OCI-LY3 (cell line): Measurements from ENCODE around the gene CSRNP3.

Experiments used
- EZH2phosphoT487 ChIP-seq: fragments of 200-600 bp; shearing (Covaris generic); IDR thresholded peaks from 2 replicates; pipeline ENCODE4 v1.6.1; 2018; ENCODE audit warnings: antibody characterized with exemption, mixed run types, low read depth
- TF ChIP-seq, protein P1 (sequence below): fragments of 200-600, 300-600 bp; sonication (generic); IDR thresholded peaks from 2 replicates; pipeline ENCODE4 v1.5.1; 2014; ENCODE audit warnings: antibody characterized with exemption, low read length, low read depth

DNA sequence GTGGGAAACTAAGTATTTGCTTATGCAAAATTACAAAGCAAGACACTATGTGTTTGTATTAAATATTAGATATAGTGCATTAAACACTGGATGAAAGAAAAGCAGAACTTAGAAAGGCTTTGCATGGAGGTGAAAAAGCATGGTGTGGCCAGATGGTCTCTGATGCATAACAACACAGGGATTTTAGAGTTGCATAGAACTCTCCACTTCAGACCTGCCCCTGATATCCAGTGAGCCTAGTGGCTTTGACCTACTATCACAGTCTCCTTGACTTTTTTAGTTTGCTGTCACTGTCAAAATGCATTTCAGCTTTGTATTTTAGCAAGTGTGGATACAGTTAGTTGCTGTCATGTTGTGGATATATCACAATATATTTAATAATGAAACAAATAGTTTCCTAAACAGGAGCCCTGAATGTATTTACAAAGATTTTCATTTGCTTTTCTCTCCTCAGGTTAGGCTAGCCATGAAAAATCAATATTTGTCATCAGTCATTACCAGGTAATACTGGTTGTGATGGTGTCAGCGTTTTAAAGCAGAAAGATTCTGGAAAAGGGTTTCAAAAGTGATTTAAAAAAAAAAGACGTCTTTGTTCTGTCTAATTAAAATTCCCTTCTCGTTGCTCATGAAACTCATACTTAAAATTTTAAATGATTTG, 5.2 kb downstream of the CSRNP3 start:
- TF ChIP-seq, protein P1, sequence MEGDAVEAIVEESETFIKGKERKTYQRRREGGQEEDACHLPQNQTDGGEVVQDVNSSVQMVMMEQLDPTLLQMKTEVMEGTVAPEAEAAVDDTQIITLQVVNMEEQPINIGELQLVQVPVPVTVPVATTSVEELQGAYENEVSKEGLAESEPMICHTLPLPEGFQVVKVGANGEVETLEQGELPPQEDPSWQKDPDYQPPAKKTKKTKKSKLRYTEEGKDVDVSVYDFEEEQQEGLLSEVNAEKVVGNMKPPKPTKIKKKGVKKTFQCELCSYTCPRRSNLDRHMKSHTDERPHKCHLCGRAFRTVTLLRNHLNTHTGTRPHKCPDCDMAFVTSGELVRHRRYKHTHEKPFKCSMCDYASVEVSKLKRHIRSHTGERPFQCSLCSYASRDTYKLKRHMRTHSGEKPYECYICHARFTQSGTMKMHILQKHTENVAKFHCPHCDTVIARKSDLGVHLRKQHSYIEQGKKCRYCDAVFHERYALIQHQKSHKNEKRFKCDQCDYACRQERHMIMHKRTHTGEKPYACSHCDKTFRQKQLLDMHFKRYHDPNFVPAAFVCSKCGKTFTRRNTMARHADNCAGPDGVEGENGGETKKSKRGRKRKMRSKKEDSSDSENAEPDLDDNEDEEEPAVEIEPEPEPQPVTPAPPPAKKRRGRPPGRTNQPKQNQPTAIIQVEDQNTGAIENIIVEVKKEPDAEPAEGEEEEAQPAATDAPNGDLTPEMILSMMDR = no peak
- TF ChIP-seq EZH2phosphoT487 = no peak
